Motor neuron (in vitro differentiated cells): ENCODE measurements around the gene OR8U1. TPM values are rescaled to one million over a fixed set of nuclear protein-coding genes. Genes with fewer than 3 reads are reported as not detected.
A peak's percentile ranks its signal among the peaks of the same experiment; 100 is the strongest.
"Not testable (repeated sequence)": the region's sequence is repeated elsewhere in the genome, so short reads cannot be mapped to it uniquely, and the experiment has no call there.

ENCODE experiments used
- ATAC-seq, 8 experiments: fragments of 200-7000 bp; cut with Tn5 transposase; replicated peaks in 6 of 8; 2 replicates each; pipeline ENCODE4 v1.8.0; 2021; ENCODE audit warnings: mild to moderate bottlenecking in 8 of 8, moderate library complexity in 8 of 8
- H3K27ac ChIP-seq, 2 donors: fragments of 250-450 bp; sonication (Bioruptor Pico); 2 replicates each; pipeline ENCODE4 v1.9.0; 2021; ENCODE audit warnings: antibody characterized with exemption in 2 of 2, mild to moderate bottlenecking in 2 of 2, moderate library complexity in 1 of 2
- H3K4me1 ChIP-seq, 2 donors: fragments of 250-450 bp; sonication (Bioruptor Pico); replicated peaks in 1 of 2; 2 replicates each; pipeline ENCODE4 v1.6.1; 2021; ENCODE audit warnings: antibody characterized with exemption in 2 of 2, mild to moderate bottlenecking in 2 of 2, moderate library complexity in 1 of 2
- H3K4me3 ChIP-seq, 5 donors: fragments of 250-450 bp; sonication (Bioruptor Pico); 2 replicates each; pipeline ENCODE4 v1.9.0; 2021; ENCODE audit warnings: antibody characterized with exemption in 5 of 5, mild to moderate bottlenecking in 5 of 5, moderate library complexity in 4 of 5
- WGBS, 10 experiments: fragments of 450-650 bp; shearing (Covaris generic); methylation state at CpG; one replicate each; pipeline ENCODE4 v1.0.0; 2022; 5-methylcytosine and 5-hydroxymethylcytosine counted together
- in situ Hi-C, 9 experiments: fragments of 400-800 bp; cut with MboI; loops; one replicate each; pipeline ENCODE4 v1.15.0; 2021; ENCODE audit warnings: low sequenced_read_pairs in 9 of 9, low pct_unique_long_range_greater_than_20kb in 2 of 9; ENCODE audit not compliant: unreplicated experiment in 9 of 9
- total RNA-seq, 8 experiments: library from RNA; unstranded; fragments of 300-600 nt; gene quantifications; 2 replicates each; pipeline versions ENCODE4 v1.2.3 to v1.2.4, GENCODE V29; 2022

Gene OR8U1
- total RNA-seq = under 1 TPM in 1 of 8 experiments, not detected in 7; 0.33 TPM

GRCh38 chr11:56375324-56375723 is at the start of gene OR8U1:
Gene OR8U1 (plus strand): TSS chr11:56375624. CDS start chr11:56375624, 0 bp downstream.
- no peak within 1 kb of the TSS for H3K27ac ChIP-seq
- in situ Hi-C loops = no loop called here
- ATAC-seq = no peak
- H3K4me3 ChIP-seq = no peak within 1 kb of the TSS
- H3K4me1 ChIP-seq = no peaks in the 10 kb centered on the region
- WGBS, 10 experiments = 6 to 100% (median 67%) methylated on average over 1 to 2 of the region's 2 CpGs

GRCh38 chr11:56331861-56332491 is 43.4 kb upstream of the OR8U1 start:
- H3K4me3 ChIP-seq = no peak overlapping the region
- ATAC-seq = no peak
- H3K4me1 ChIP-seq = no peaks in the 10 kb centered on the region
- WGBS, 10 experiments = 10 to 100% (median 87%) methylated on average over 1 to 15 of the region's 34 CpGs; no CpG with 5 or more reads in 2 of the 10 experiments
- in situ Hi-C loops = no loop called here
- H3K27ac ChIP-seq = no peak overlapping the region

DNA sequence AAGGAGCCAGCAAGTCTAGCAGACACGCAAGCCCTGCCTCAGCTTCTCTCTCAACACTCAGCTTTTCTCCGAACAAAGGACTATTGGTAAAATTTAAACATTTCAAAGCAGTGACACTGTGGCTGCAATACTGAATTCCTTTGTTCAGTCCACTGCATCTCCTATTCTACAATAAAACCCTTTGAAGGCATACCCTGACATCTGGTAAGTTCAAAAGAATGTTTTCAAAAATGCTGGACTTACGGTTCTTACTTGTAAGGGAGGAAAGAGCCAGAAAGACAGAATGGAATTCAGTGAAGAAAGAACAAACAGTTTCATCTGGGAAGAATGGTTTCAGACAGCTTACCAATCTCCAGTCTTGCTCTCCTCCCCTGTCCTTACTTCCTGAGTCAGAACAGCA is 42.3 kb upstream of the OR8U1 start:
- no peaks in the 10 kb centered on the region for H3K4me1 ChIP-seq
- no peak overlapping the region for H3K4me3 ChIP-seq
- ATAC-seq = no peak
- 0 to 78% (median 31%) methylated on average over 1 to 3 of the region's 3 CpGs; no CpG with 5 or more reads in 2 of the 10 experiments for WGBS, 10 experiments
- H3K27ac ChIP-seq = no peak overlapping the region
- in situ Hi-C loops = no loop called here

DNA sequence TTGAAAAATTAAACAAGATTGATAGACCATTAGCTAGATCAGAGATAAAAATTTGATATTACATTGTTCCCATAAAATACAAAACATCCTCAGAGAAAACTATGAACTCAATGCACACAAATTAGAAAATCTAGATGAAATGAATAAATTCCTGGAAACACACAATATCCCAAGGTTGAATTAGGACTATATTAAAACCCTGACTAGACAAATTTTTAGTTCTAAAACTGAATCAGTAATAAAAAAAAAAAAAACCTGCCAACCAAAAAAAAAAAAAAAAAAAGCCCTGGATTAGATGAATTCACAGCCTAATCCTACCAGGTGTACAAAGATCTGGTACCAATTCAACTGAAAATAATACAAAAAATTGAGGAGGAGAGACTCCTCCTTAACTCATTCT is 35.1 kb upstream of the OR8U1 start:
- in situ Hi-C loops = no loop called here
- no peak for ATAC-seq
- Histone ChIP-seq H3K27ac (no peak overlapping the region), H3K4me3 (no peak overlapping the region), H3K4me1 (no peaks in the 10 kb centered on the region)

GRCh38 chr11:56345739-56346138 is 29.7 kb upstream of the OR8U1 start, which contains the start of gene OR8K1:
Gene OR8K1 (plus strand): TSS chr11:56346039. CDS start chr11:56346039, 0 bp downstream.
- no peak for ATAC-seq
- no peak within 1 kb of the TSS for H3K27ac ChIP-seq
- no peak within 1 kb of the TSS for H3K4me3 ChIP-seq
- WGBS, 10 experiments = 0 to 95% (median 69%) methylated on average over 1 of the region's 1 CpG; no CpG with 5 or more reads in 2 of the 10 experiments
- no peaks in the 10 kb centered on the region for H3K4me1 ChIP-seq
- in situ Hi-C loops = no loop called here

DNA sequence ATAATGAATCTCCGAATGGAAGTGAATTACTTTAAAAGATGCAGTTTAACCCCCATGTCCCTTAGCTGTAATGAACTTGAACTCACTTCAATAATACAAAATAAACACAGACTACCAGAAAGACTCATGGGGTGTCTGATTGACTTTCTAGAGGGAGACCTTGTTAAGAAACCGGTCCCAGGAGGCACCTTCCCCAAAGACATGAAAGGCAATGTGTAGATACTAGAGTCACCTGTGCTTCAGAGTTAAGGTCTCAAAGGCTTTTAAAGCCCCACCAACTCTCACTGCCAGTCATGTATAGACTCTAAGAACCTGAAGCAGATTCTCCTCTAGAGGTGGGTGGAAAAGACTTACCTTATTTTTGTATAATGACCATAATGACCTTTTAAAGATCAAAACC is 21.4 kb upstream of the OR8U1 start, which contains the start of gene OR8J1:
TSS of gene OR8J1 (plus strand) at position 301 of the 400 bp plus-strand sequence. CDS start 5,956 bp downstream, outside the sequence.
- Histone ChIP-seq H3K4me3 (no peak within 1 kb of the TSS), H3K27ac (no peak within 1 kb of the TSS), H3K4me1 (no peaks in the 10 kb centered on the region)
- ATAC-seq = no peak
- WGBS, 10 experiments = 0 to 100% (median 73%) methylated on average over 1 to 2 of the region's 2 CpGs
- in situ Hi-C loops = no loop called here

DNA sequence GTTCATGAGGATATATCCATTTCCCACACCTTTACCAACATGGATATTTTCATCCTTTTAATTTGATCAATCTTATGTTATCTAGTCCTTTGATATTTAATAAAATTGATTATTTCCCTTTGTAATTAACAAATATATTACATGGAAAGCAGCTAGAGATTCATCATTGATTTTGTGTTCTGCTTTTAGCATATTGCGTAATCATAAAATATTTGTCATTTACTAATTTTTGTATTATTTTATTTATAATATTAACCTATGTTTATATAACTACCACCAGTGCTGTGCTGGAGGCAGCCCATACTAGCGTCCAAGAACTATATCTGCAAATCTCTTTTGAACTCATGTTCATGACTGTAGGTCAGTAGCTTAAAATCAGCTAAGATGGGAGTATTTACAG is 4.7 kb downstream of the OR8U1 start:
- no peak for ATAC-seq
- in situ Hi-C loops = no loop called here
- H3K4me1 ChIP-seq = no peaks in the 10 kb centered on the region
- H3K4me3 ChIP-seq = no peak overlapping the region
- 6 to 100% (median 76%) methylated on average over 1 to 2 of the region's 2 CpGs for WGBS, 10 experiments
- H3K27ac ChIP-seq = no peak overlapping the region

GRCh38 chr11:56394381-56394780 is 19.0 kb downstream of the OR8U1 start:
- Histone ChIP-seq H3K4me1 (no peaks in the 10 kb centered on the region), H3K27ac (no peak overlapping the region), H3K4me3 (no peak overlapping the region)
- 0 to 100% (median 70%) methylated on average over 1 to 3 of the region's 3 CpGs for WGBS, 10 experiments
- ATAC-seq = no peak
- in situ Hi-C loops = no loop called here

DNA sequence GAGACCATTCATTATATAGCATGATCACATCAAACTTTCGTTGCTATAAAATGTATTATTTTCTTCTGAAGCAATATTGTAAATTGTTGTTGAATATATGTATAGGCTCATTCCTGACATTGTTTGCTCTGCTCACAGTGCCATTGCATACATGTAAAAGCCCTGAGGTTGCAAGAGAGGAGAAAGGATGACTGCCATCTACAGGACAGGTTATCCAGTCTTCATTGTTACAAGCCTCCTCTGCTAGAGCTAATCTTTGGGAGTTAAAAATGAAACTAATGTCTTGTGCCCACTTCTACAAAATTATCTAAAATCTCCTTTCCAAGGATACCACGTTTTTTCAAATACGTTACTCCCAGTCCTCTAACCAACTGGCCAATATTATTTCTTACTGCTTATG is 20.6 kb downstream of the OR8U1 start:
- ATAC-seq = peak in 1 of 8 experiments; percentile 64
- in situ Hi-C loops = no loop called here
- no peak overlapping the region for H3K27ac ChIP-seq
- 0 to 80% (median 17%) methylated on average over 1 to 3 of the region's 3 CpGs; no CpG with 5 or more reads in 1 of the 10 experiments for WGBS, 10 experiments
- H3K4me3 ChIP-seq = no peak overlapping the region
- no peaks in the 10 kb centered on the region for H3K4me1 ChIP-seq

- H3K4me3 ChIP-seq, ATAC-seq, H3K27ac ChIP-seq, H3K4me1 ChIP-seq, in situ Hi-C loops: not testable (repeated sequence)
- WGBS, 10 experiments = 64 to 100% (median 92%) methylated on average over 2 to 4 of the region's 27 CpGs; no CpG with 5 or more reads in 7 of the 10 experiments
Observed at GRCh38 chr11:56401858-56402461, 26.5 kb downstream of the OR8U1 start.

DNA sequence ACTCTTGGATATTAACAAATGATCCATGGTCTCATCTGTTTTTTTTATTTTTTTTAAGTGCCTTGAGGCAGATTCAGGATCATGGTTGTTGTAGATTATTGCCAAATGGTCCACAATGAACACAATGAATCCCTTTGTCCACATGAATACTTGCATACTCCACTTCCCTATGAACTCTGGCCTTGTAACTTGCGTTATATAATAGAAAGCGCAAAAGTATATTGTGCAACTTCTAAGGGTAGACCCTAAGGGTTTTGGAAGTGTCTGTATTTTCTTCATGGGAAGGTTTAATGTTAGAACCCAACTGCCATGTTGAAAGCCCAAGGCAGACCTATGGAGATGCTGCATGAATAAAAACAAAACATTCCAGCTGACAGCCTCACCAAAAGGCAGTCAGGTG is 29.0 kb downstream of the OR8U1 start:
- Histone ChIP-seq H3K27ac (no peak overlapping the region), H3K4me3 (no peak overlapping the region), H3K4me1 (no peaks in the 10 kb centered on the region)
- 23 to 100% (median 75%) methylated on average over 1 to 2 of the region's 2 CpGs; no CpG with 5 or more reads in 1 of the 10 experiments for WGBS, 10 experiments
- in situ Hi-C loops = no loop called here
- ATAC-seq = peak in 1 of 8 experiments; percentile 25

DNA sequence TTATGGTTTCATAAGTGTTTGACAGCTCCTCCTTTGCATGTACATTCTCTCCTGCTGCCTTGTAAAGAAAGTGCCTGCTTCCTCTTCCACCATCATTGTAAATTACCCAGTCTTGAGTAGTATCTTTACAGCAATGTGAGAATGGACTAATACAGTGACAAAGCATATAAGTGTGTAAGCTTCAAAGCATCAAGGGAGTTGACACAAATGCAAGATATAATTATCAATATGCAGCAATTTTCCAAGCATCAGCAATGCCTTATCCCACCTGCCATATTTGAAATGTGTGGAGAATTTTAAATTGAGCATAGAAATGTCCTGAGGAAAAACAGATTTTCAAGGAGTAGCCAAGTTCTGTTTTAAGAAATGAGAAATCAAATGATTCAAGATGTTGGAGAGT is 35.4 kb downstream of the OR8U1 start:
- no peak overlapping the region for H3K27ac ChIP-seq
- in situ Hi-C loops = no loop called here
- H3K4me1 ChIP-seq = no peaks in the 10 kb centered on the region
- no peak overlapping the region for H3K4me3 ChIP-seq
- ATAC-seq = no peak

GRCh38 chr11:56412396-56412795 is 37.0 kb downstream of the OR8U1 start, which contains the start of gene OR5AL1:
Gene OR5AL1 (plus strand): TSS chr11:56412696.
- in situ Hi-C loops = no loop called here
- ATAC-seq = no peak

More at GRCh38 chr11:56412396-56412795, 37.0 kb downstream of the OR8U1 start, which contains the start of gene OR5AL1:
- Histone ChIP-seq H3K27ac (no peak within 1 kb of the TSS), H3K4me3 (no peak within 1 kb of the TSS), H3K4me1 (no peaks in the 10 kb centered on the region)
- whole genome bisulfite sequencing, 10 experiments = 0 to 100% (median 71%) methylated on average over 1 of the region's 1 CpG; no CpG with 5 or more reads in 3 of the 10 experiments
